ENCODE results near the gene CYLD. TPM values are rescaled to one million over a fixed set of nuclear protein-coding genes. Genes with fewer than 3 reads are reported as not detected.

The CYLD gene
- total and polyA plus RNA-seq, 2 experiments from 2014 or later = 6.9 to 30.9 TPM

DNA sequence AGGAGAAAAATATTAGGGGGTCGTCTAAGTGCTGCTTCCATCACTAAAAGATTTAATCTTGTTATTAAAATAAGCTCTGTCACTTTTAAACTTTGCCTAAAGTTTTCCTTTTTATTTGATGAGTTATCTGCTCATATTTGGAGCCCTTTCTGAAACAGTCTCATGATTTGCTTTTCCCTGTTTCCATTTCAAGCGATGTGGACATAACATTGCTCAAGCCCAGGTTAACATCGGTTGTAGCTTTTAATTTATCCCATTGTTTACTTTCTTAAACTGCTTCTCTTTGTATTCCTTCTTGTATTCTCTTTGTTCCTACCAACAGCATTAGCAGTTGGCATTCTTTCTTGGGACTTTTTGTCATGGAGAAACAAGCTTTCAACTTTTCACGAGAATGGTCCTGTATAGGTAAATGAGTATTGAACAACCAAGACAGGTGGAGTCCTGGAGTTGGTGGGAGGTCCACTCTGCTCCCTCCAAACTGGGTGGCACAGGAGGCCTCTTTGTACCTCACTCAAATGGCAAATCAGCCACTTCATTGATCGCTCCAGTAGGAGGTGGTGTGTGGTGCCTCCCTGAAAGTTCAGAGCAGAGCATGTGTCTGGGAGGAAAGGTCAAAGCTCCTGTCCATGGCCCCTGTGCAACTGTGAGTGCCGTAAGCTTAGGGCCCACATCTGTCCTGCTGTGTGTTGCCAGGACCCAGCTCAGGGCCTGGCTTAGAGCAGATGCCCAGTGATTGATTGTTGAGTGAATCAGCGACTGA lies 107.0 kb downstream of the CYLD start:
- H3K27ac ChIP-seq (ENCODE audit: low read depth) = no peak overlapping the region
- no peaks in the 10 kb centered on the region for H3K4me1 Mint-ChIP-seq
- H3K27me3 ChIP-seq (ENCODE audit: insufficient read depth) = no peaks in the 10 kb centered on the region
- H3F3A ChIP-seq (replicated peaks; ENCODE audit: low read depth) = no peaks in the 10 kb centered on the region
- no peaks in the 10 kb centered on the region for H3K36me3 Mint-ChIP-seq (ENCODE audit: low read depth)
- no peaks in the 10 kb centered on the region for H3K9me3 Mint-ChIP-seq
- ATAC-seq = no peak; the same call in 2 of the 3 replicates
- DNase-seq (ENCODE audit: low spot score) = peak; percentile 7
- H3K9me2 ChIP-seq (ENCODE audit: insufficient read depth) = peaks cover 3% of the 10 kb centered on the region; the same call in 1 of the 2 replicates
- no peak overlapping the region for H3K4me3 Mint-ChIP-seq
- no peak overlapping the region for H3K4me3 ChIP-seq
- H3K36me3 ChIP-seq (ENCODE audit: insufficient read depth) = no peaks in the 10 kb centered on the region
- H2AFZ ChIP-seq = no peak overlapping the region
- H4K20me1 ChIP-seq (replicated peaks; ENCODE audit: insufficient read depth) = no peaks in the 10 kb centered on the region
- H3K27me3 Mint-ChIP-seq (ENCODE audit: insufficient read depth, low read depth, poor library complexity) = peaks cover 1% of the 10 kb centered on the region
- TF ChIP-seq, protein P1, sequence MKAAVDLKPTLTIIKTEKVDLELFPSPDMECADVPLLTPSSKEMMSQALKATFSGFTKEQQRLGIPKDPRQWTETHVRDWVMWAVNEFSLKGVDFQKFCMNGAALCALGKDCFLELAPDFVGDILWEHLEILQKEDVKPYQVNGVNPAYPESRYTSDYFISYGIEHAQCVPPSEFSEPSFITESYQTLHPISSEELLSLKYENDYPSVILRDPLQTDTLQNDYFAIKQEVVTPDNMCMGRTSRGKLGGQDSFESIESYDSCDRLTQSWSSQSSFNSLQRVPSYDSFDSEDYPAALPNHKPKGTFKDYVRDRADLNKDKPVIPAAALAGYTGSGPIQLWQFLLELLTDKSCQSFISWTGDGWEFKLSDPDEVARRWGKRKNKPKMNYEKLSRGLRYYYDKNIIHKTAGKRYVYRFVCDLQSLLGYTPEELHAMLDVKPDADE (IDR thresholded peaks at IDR 0.05) = no peak
- TF ChIP-seq, protein P2, sequence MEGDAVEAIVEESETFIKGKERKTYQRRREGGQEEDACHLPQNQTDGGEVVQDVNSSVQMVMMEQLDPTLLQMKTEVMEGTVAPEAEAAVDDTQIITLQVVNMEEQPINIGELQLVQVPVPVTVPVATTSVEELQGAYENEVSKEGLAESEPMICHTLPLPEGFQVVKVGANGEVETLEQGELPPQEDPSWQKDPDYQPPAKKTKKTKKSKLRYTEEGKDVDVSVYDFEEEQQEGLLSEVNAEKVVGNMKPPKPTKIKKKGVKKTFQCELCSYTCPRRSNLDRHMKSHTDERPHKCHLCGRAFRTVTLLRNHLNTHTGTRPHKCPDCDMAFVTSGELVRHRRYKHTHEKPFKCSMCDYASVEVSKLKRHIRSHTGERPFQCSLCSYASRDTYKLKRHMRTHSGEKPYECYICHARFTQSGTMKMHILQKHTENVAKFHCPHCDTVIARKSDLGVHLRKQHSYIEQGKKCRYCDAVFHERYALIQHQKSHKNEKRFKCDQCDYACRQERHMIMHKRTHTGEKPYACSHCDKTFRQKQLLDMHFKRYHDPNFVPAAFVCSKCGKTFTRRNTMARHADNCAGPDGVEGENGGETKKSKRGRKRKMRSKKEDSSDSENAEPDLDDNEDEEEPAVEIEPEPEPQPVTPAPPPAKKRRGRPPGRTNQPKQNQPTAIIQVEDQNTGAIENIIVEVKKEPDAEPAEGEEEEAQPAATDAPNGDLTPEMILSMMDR (conservative IDR thresholded peaks at IDR 0.05; ENCODE audit: low read depth in 2 of 2) = peak in 1 of 2 experiments; percentile 27; a peak in 1 of 4 replicates
- no peaks in the 10 kb centered on the region for H3K4me1 ChIP-seq (ENCODE audit: insufficient read depth)
- H3K27ac Mint-ChIP-seq = no peak overlapping the region
- H3K79me2 ChIP-seq (replicated peaks; ENCODE audit: insufficient read depth) = no peaks in the 10 kb centered on the region
- H3K4me2 ChIP-seq = no peak overlapping the region

Small RNAs within 50 kb of the gene (microRNA-seq; reads per million reads assigned to microRNA genes)
- gene MIR3181 = 0.89 reads per million

Small RNAs within 50 kb of the gene (small RNA-seq; reads per million reads assigned to genes)
- gene MIR3181 (ENCODE audit: low replicate concordance) = not detected

Other genes with a start within 250 kb of the CYLD start
- gene NKD1, start 193.7 kb upstream of the CYLD start, total RNA-seq (2014; rRNA removed; shearing (Covaris generic)) = 1.6 and 2.1 TPM in 2 replicates
- 2.3 and 2.5 TPM in 2 replicates for gene NKD1, start 193.7 kb upstream of the CYLD start, polyA plus RNA-seq (2016; fragmentation: Nextera tagmentation; extraction: Ambion mirVana)
- gene SNX20, start 60.8 kb upstream of the CYLD start, total RNA-seq (2014; rRNA removed; shearing (Covaris generic)) = not detected in 2 replicates
- gene SNX20, start 60.8 kb upstream of the CYLD start, polyA plus RNA-seq (2016; fragmentation: Nextera tagmentation; extraction: Ambion mirVana) = not detected in 2 replicates
- 0.66 and 3.3 TPM in 2 replicates for gene NOD2, start 48.5 kb upstream of the CYLD start, total RNA-seq (2014; rRNA removed; shearing (Covaris generic))
- gene NOD2, start 48.5 kb upstream of the CYLD start, polyA plus RNA-seq (2016; fragmentation: Nextera tagmentation; extraction: Ambion mirVana) = 0.12 and 0.27 TPM in 2 replicates

Measured in GM23338 (cell line).